HFFc6 (cell line): ENCODE results near the gene TTC7B. TPM values are rescaled to one million over a fixed set of nuclear protein-coding genes. Genes with fewer than 3 reads are reported as not detected.

Experiments
- DNase-seq: peaks from one replicate; pipeline ENCODE4 v3.0.0-alpha.2; 2018
- H3K27ac Mint-ChIP-seq: 2 replicates; pipeline ENCODE4 v1.8.0; 2020; ENCODE audit warnings: mild to moderate bottlenecking, mixed read lengths
- H3K27me3 Mint-ChIP-seq: 2 replicates; pipeline ENCODE4 v1.8.0; 2021; ENCODE audit warnings: mild to moderate bottlenecking, moderate library complexity, mixed read lengths; ENCODE audit not compliant: insufficient read depth
- H3K36me3 Mint-ChIP-seq: 2 replicates; pipeline ENCODE4 v1.8.0; 2021; ENCODE audit warnings: low read depth, mixed read lengths
- H3K4me1 Mint-ChIP-seq: 2 replicates; pipeline ENCODE4 v1.8.0; 2020; ENCODE audit warnings: low read depth, mixed read lengths
- H3K4me3 Mint-ChIP-seq: 2 replicates; pipeline ENCODE4 v1.8.0; 2020; ENCODE audit warnings: mild to moderate bottlenecking, moderate library complexity, mixed read lengths
- H3K9me3 Mint-ChIP-seq: 2 replicates; pipeline ENCODE4 v1.8.0; 2020; ENCODE audit warnings: mild to moderate bottlenecking, mixed read lengths
- CTCF ChIP-seq: fragments of 200-600 bp; sonication (generic); IDR thresholded peaks from 2 replicates; pipeline ENCODE4 v1.5.0; 2021; ENCODE audit warnings: antibody characterized with exemption, mild to moderate bottlenecking
- total RNA-seq, 6 experiments: library from RNA; stranded (reverse); fragmentation: NEBNext Ultra II Directional; extraction: Animal tissue kit (Norgen Biotek cat#: 25700); gene quantifications; 2 replicates in 1 of 6; 3 replicates in 5 of 6; pipeline ENCODE4 v1.2.3, GENCODE V29; 2021

Gene TTC7B
- total RNA-seq, 6 experiments from 2014 or later, result 34.6 to 46.9 (median 40.9) TPM

- Mint-ChIP-seq H3K4me3 (no peak overlapping the region), H3K27ac (no peak overlapping the region), H3K27me3 (no peaks in the 10 kb centered on the region; the same call in 1 of the 2 replicates), H3K36me3 (no peaks in the 10 kb centered on the region), H3K4me1 (peaks cover 25% of the 10 kb centered on the region), H3K9me3 (no peaks in the 10 kb centered on the region)
- no peak for TF ChIP-seq CTCF
- no peak for DNase-seq
Observed at GRCh38 chr14:90722590-90722989, 93.6 kb downstream of the TTC7B start.

- Mint-ChIP-seq H3K4me1 (peaks cover 25% of the 10 kb centered on the region), H3K9me3 (no peaks in the 10 kb centered on the region), H3K27me3 (no peaks in the 10 kb centered on the region; the same call in 1 of the 2 replicates), H3K36me3 (no peaks in the 10 kb centered on the region), H3K4me3 (no peak overlapping the region), H3K27ac (no peak overlapping the region)
- no peak for TF ChIP-seq CTCF
- DNase-seq, result no peak
Observed at GRCh38 chr14:90721619-90722305, 94.5 kb downstream of the TTC7B start.

- Mint-ChIP-seq H3K9me3 (no peaks in the 10 kb centered on the region), H3K4me1 (peaks cover 24% of the 10 kb centered on the region), H3K36me3 (no peaks in the 10 kb centered on the region), H3K27me3 (no peaks in the 10 kb centered on the region; the same call in 1 of the 2 replicates), H3K4me3 (no peak overlapping the region), H3K27ac (no peak overlapping the region)
- no peak for TF ChIP-seq CTCF
- DNase-seq, result no peak
Observed at GRCh38 chr14:90720832-90721231, 95.4 kb downstream of the TTC7B start.

GRCh38 chr14:90720336-90720735 is 95.9 kb downstream of the TTC7B start:
- no peak overlapping the region for H3K27ac Mint-ChIP-seq
- H3K4me1 Mint-ChIP-seq, result peaks cover 24% of the 10 kb centered on the region
- H3K27me3 Mint-ChIP-seq, result peaks cover 2% of the 10 kb centered on the region; the same call in 1 of the 2 replicates
- no peaks in the 10 kb centered on the region for H3K36me3 Mint-ChIP-seq
- no peaks in the 10 kb centered on the region for H3K9me3 Mint-ChIP-seq
- no peak for DNase-seq
- TF ChIP-seq CTCF, result no peak
- no peak overlapping the region for H3K4me3 Mint-ChIP-seq

- no peak for DNase-seq
- no peak for TF ChIP-seq CTCF
- Mint-ChIP-seq H3K4me3 (no peak overlapping the region), H3K27me3 (peaks cover 2% of the 10 kb centered on the region; the same call in 1 of the 2 replicates), H3K9me3 (no peaks in the 10 kb centered on the region), H3K27ac (no peak overlapping the region), H3K36me3 (no peaks in the 10 kb centered on the region), H3K4me1 (peaks cover 31% of the 10 kb centered on the region)
Observed at GRCh38 chr14:90717916-90718315, 98.3 kb downstream of the TTC7B start.
